ENCODE data around the gene PPP1R12A.
"Not testable (repeated sequence)": the region's sequence is repeated elsewhere in the genome, so short reads cannot be mapped to it uniquely, and the experiment has no call there.

PPP1R12A gene

GRCh38 chr12:79935021-79935623 lies at the start of gene PPP1R12A:
Gene PPP1R12A (minus strand): TSS chr12:79935097. CDS start chr12:79934931, 166 bp downstream.
- peak; percentile 99 for DNase-seq

DNA sequence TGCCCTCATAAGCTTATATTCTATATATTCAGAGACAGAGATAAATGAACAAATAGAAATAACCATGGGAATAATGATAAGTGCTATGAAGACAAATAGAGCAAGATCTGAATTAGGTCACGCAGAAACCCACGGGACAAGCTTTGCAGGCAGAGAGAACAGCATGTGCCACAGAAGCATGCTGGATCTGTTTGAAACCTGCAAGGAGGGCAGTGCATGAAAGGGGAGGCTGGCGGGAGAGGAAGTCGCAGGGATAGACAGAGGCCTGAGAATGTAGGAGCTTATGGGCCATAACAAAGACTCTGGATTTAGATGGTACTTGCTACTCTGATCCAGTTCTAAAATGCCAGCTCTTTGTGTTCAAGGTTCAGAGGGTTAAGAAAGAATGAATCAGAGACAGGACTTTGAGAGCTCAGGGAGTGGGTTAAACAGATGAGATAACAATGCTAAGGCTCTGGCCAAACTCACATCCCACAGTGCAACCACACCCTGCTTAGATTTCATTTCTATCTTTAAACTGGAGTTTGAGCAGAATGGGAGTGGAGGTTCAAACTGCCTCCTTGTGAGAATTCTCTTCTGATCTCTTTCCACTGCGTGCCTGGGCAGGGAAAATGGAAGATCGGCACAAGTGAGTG lies 49.2 kb upstream of the PPP1R12A start:
- DNase-seq = no peak

- DNase-seq = no peak
Measured at GRCh38 chr12:79983492-79983891, 48.6 kb upstream of the PPP1R12A start.

- no peak for DNase-seq
Measured at GRCh38 chr12:79982086-79983062, 47.5 kb upstream of the PPP1R12A start.

DNA sequence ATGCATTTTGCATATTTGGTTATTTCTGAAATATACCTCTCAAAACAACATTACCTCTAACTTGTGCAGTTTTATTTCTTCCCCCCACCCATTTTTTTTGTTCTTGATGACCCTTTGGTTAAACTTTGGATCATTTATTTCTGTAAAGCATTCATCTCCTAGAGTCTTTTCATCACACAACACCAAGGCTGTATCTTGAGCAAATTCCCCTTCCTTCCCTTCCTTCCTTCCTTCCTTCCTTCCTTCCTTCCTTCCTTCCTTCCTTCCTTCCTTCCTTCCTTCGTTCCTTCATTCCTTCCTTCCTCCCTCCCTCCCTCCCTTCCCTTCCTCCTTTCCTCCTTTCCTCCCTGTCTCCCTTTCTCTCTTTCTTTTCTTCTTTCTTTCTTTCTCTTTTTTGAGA lies 43.8 kb upstream of the PPP1R12A start:
- DNase-seq = no peak

GRCh38 chr12:79977856-79978460 lies 43.1 kb upstream of the PPP1R12A start:
- DNase-seq = not testable (repeated sequence)

GRCh38 chr12:79975143-79975542 lies 40.2 kb upstream of the PPP1R12A start:
- DNase-seq = no peak

DNA sequence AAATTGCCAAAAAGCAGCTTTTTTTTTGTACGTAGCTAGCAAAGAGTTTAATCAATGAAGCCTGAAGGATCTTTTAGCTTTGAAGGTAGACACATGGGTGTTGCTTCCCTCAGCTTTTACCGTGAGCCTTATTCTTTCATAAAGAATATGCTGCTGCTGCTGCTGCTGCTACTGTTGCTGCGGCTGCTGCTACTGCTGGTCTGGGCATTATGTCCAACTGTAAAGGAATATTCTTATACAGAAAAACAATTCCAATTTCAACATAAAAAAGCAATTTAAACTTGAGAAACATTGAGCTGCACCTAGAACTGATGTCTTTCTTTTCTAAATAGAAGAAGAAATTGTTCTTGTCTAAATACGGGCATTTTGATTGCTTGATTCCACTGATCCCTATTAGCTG lies 38.9 kb upstream of the PPP1R12A start:
- DNase-seq = no peak

- no peak for DNase-seq
Measured at GRCh38 chr12:79964100-79964627, 29.3 kb upstream of the PPP1R12A start.

DNA sequence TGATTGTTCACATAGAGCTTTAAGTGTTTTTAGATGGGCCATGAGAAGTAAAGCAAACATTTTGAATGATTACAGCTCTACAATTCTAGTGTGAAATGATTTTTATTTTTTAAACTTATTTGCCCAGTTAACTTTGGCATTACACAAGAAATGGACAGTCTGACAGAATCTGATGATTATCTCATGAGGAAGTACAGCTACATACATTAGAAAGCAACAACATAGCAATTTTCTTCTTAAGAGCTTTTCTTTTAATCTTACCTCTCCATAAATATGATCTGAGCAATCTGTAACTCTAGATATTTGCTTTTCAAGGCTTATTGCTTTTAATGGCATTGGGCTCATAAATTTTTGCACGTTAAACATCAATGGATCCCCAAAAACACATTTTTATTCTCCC lies 26.5 kb upstream of the PPP1R12A start:
- DNase-seq = no peak

DNA sequence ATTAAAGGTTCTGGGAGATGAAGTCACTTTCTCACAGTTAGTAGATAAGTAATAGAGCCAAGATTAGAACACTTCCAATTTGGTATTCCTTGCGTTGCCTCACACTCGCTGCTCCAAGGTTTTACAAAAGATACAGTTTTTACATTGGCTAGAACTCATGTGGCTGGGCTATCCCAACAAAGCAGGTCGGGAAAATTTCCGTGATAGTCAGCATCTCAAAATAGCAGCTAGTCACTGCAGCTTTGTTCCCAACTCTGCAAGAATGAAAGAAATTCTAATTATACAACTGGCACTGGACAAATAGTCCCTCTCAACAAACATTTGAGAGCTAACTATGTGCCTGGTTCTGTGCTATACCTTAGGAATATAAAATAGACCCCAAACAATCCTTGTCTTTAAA lies 24.6 kb upstream of the PPP1R12A start:
- DNase-seq = no peak

DNA sequence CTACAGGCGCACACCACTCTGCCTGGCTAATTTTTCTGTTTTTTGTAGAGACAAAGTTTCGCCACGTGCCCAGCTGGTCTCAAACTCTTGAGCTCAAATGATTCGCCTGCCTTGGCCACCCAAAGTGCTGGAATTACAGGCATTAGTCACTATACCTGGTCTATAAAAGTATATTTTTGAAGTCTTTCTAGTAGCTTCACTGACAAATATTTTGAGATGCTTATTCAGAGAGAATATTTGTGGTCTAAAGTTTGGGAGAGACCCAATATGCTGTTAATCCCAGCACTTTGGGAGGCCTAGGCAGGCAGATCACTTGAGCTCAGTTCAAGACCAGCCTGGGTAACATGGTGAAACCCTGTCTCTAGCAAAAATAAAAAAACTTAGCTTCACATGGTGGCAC lies 22.0 kb upstream of the PPP1R12A start:
- DNase-seq = no peak

DNA sequence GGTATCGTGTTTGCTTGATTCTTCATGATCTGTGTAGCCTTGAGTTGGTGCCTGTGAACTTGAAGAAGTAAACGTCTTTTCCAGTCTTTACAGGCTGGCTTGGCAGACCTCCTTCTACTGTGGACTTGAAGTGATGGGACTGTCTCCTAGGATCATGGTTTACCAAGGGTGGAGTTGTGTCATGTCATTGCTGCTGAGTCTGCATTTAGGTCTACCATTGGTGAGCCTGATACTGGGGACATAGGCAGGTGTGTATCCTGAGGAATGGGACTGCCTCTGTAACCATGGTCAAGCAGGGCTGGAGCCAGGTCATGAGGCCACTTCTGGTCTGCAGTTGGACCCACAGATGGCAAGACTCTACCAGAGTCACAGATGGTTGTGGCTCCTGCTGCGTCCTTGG lies 20.7 kb upstream of the PPP1R12A start:
- DNase-seq = no peak

DNA sequence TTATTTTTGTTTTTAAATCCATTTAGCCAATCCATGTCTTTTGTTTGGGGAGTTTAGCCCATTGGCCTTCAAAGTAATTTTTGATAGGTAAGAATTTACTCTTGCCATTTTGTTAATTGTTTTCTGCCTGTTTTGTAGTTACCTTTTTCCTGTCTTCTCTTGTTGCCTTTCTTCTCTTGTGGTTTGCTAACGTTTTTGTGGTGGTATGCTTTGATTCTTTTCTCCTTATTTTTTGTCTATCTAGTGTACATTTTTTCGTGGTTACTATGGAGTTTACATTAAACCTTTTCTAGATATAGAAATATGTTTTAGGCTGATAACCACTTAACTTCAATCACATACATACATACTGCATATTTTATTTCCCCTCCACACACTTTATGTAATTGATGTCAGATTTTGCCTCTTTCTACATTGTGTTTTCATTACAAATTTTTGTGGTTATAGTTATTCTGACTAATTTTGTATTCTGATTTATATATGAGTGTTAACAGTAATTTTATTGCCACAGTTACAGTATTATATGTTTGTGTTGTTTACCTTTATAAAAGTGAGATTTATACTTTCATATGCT lies 19.2 kb upstream of the PPP1R12A start:
- DNase-seq = no peak

DNA sequence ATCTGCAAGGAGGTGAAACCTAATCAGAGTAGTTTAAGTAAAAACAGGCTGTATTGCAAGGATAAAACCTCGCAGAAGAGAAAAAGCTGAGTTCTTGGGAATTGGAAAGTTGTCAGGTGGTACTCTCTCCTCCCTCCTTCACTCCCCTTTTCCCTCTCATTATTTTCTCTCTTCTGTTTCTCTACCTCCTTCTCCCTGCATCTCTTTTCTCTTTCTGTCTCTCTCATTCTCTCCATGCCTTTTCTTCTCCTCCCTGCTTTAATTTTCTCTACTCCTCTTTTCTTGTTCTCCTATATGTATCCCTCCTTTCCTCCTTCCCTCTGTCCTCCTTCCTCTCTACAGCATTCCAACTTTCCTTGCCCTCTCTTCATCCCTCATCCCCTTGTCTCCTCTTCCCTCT lies 14.2 kb upstream of the PPP1R12A start:
- DNase-seq = no peak

- DNase-seq = no peak
Measured at GRCh38 chr12:79945433-79945832, 10.5 kb upstream of the PPP1R12A start.

GRCh38 chr12:79944565-79944964 lies 9.7 kb upstream of the PPP1R12A start:
- no peak for DNase-seq

- DNase-seq = not testable (repeated sequence)
Measured at GRCh38 chr12:79942846-79943245, 7.9 kb upstream of the PPP1R12A start.

DNA sequence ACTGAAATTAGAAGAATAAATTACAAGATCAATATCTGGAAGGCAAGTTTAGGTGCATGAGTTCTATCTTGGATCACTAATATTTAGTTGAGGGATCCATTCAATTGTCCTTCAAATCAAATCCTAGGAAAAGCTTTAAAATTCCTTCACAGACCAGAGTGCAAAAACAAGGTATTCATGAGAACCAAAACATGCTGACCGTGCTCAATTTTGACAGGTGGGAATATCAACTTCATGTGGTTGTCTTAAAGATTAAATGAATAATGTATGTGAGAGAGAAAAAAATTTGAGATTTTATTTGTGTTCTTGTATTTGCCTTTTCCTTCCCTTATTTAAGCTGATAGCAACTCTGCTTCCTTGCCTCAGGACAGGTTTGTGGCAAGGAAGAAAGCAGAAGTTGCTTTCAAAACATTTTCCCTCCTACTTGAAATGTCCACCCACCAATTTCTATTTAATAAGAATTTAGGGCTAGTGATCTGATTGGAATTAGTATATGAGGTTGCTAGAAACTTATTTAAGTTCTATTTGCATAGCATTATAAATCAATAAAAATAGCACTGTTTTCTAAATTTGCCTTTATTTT lies 4.9 kb upstream of the PPP1R12A start:
- DNase-seq = no peak

GRCh38 chr12:79938843-79939242 lies 3.9 kb upstream of the PPP1R12A start:
- DNase-seq = no peak

GRCh38 chr12:79936670-79937069 lies 1.8 kb upstream of the PPP1R12A start:
- no peak for DNase-seq

DNA sequence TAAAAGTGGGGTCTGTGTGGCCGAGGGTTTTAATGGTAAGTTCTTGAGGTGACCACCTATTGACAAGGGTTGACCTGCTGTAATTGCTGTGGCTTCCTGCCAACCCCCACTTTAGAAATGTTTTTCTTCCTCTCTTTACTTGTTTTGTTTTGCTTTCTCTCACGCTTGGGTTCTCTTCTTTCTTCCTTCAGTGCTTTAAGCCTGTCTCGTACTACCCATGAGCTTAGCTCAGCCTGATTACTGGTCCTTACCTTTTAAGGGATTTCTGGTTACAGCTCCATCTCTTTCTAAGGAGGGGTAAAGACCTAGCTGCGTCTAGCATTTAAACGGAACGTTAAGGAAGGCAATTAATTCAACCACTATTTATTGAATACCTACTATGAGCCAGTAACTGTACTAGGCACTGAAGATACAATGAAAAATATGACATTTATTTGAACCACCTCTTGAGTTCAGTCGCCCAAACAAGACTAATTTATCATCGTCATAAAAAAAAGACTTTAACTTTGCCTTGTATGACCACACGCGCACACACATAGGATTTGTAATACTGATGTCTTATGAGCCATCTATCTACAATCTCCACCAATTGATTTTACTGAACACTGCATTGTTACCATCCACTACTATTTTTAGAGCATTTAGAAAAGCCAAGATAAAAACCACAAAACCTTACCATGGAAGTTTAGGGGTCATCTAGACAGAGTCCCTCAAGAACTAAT lies 888 bp upstream of the PPP1R12A start:
- no peak for DNase-seq

All from femur (tissue), 1 donor.